22Rv1 (cell line): ENCODE measurements around the gene RPAP2.

Source experiments
- H3K27ac ChIP-seq: fragments of 450-650 bp; 2 replicates; pipeline ENCODE4 v1.5.1; 2017
- ZFX ChIP-seq: fragments of 450-650 bp; IDR thresholded peaks from 2 replicates; pipeline ENCODE4 v1.6.1; 2017; ENCODE audit warnings: antibody characterized with exemption, borderline replicate concordance
- TF ChIP-seq, protein P1 (sequence below): fragments of 450-650 bp; IDR thresholded peaks from 2 replicates; pipeline ENCODE4 v1.5.1; 2017; ENCODE audit warnings: mild to moderate bottlenecking

RPAP2 gene

GRCh38 chr1:92324784-92325183 lies 25.9 kb downstream of the RPAP2 start:
- TF ChIP-seq, protein P1, sequence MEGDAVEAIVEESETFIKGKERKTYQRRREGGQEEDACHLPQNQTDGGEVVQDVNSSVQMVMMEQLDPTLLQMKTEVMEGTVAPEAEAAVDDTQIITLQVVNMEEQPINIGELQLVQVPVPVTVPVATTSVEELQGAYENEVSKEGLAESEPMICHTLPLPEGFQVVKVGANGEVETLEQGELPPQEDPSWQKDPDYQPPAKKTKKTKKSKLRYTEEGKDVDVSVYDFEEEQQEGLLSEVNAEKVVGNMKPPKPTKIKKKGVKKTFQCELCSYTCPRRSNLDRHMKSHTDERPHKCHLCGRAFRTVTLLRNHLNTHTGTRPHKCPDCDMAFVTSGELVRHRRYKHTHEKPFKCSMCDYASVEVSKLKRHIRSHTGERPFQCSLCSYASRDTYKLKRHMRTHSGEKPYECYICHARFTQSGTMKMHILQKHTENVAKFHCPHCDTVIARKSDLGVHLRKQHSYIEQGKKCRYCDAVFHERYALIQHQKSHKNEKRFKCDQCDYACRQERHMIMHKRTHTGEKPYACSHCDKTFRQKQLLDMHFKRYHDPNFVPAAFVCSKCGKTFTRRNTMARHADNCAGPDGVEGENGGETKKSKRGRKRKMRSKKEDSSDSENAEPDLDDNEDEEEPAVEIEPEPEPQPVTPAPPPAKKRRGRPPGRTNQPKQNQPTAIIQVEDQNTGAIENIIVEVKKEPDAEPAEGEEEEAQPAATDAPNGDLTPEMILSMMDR, result no peak
- TF ChIP-seq ZFX, result no peak
- peak overlapping the region; percentile 60 for H3K27ac ChIP-seq

DNA sequence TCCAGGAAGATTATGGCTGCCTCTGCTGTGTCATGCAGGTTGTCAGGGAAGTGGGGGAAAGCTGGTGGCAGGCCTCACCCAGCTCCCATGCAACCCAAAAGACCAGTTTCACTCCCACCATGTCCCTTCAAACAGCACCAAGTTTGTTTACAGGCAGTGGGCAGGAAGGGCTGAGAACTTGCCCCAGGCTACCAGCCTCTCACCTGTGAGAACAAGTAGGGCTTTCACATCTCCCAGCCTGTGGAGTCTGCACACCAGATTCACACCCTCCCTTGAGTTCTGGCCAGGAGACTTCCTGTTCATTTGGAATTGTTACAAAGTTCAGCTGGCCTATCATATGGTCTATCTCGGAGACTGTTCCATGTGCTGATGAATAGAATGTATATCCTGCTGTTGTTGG lies 27.8 kb downstream of the RPAP2 start:
- no peak overlapping the region for H3K27ac ChIP-seq
- no peak for TF ChIP-seq ZFX
- TF ChIP-seq, protein P1, result no peak

DNA sequence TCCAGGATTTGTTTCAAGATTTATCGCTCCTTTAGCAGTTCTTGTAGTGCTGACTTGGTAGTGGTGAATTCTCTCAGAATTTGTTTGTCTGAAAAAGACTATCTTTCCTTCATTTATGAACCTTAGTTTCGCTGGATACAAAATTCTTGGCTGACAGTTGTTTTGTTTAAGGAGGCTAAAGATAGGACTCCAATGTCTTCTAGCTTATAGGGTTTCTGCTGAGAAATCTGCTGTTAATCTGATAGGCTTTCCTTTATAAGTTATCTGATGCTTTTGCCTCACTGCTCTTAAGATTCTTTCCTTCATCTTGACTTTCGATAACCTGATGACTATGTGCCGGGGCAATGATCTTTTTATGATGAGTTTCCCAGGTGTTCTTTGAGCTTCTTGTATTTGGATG lies 28.9 kb downstream of the RPAP2 start:
- TF ChIP-seq, protein P1, result no peak
- no peak for TF ChIP-seq ZFX
- no peak overlapping the region for H3K27ac ChIP-seq

DNA sequence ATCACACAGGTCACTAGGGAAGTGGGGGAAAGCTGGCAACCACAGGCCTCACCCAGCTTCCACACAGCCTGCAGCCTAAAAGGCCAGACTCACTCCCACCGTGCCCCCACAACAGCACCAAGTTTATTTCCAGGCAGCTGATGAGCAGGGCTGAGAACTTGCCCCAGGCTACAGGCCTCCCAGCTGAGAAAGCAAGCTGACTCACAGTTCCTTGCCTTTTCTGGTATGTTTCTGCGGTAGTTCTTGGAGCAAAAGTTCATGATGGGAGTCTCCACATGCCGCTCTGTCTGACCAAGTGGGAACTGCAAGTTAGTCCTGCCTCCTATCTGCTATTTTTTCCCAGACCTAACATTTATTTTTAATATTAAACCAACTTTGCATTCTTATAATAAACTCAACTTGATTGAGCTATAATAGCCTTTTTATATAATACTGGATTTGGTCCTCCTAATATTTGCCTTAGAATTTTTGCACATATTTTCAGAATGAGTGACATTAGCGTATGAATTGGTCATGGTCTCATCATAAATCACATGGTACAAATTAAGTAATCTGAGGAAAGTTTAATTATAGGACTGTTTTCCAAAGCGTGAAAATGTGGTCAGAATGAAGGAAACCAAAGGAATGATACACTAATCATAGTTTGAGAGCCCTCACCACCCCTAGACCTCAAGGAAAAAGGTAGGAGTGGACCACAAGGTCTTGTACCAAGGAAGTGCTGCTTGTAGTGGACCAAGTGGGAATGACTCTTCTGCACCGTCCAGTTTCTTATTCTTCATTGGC lies 30.7 kb downstream of the RPAP2 start:
- no peak overlapping the region for H3K27ac ChIP-seq
- no peak for TF ChIP-seq ZFX
- TF ChIP-seq, protein P1, result no peak

DNA sequence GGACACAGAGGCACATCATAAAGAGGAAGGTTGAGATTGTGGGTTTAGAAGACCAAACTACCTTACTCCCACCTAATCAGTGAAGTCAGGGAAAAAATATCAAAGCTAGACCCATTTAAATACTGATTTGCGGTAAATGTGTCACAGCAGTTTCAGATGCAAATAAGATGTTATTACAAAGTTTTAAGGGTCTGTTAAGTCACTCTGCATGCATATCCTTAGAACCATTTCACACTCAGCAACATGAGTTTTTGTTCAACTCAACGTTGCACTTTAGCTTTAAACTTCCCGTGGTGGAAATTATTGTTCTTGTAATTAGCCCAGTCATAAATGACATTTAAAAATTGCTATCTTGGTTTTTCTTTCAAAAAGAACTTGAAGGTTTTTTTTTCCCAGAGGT lies 34.8 kb downstream of the RPAP2 start:
- H3K27ac ChIP-seq, result no peak overlapping the region

DNA sequence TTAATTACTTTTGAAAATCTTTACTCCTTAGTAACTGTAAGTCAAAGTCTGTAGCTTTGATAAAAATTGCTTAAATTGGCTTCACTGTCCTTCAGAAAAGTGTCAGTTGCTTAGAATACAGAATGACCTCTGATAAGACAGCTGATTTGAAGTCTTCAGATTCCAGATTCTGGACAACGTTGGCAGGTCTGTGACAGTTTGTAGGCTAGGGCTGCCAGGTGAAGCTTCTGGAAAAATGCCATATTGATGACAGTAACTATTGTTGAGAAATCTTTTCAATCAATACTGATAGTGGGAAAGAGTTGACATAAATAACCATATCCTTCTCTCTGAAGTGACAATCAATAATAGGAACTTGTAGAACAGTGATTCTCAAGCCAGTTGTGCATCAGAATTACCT lies 41.3 kb downstream of the RPAP2 start:
- no peak overlapping the region for H3K27ac ChIP-seq
- TF ChIP-seq ZFX, result no peak
- TF ChIP-seq, protein P1, result no peak

More for the DNA sequence above, 34.8 kb downstream of the RPAP2 start:
- TF ChIP-seq ZFX, result no peak
- TF ChIP-seq, protein P1, result no peak

DNA sequence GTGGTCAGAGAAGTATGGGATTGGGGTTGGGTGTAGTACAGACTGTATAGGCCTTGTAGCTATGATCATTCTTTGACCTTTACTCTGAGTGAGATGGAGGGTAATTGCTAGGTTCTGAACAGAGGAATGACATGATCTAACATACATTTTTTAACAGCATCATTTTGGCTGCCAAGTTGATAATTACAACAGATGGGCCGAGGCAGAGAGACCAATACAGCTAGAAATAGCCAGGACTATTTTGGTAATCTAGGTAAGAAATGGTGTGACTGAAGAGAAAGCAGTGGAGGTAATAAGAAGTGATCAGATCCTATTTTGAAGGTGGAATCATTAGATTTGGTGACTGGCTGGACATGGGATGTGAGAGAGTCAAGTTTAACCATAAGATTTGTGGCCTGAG lies 43.5 kb downstream of the RPAP2 start:
- TF ChIP-seq, protein P1, result no peak
- TF ChIP-seq ZFX, result no peak
- no peak overlapping the region for H3K27ac ChIP-seq
